GM19035 (cell line): ENCODE data around the gene IARS1.

Experiments
- ATAC-seq: cut with Tn5 transposase; IDR thresholded peaks from one replicate; pipeline ENCODE4 v1.9.1; 2021; ENCODE audit not compliant: unreplicated experiment

Gene IARS1

DNA sequence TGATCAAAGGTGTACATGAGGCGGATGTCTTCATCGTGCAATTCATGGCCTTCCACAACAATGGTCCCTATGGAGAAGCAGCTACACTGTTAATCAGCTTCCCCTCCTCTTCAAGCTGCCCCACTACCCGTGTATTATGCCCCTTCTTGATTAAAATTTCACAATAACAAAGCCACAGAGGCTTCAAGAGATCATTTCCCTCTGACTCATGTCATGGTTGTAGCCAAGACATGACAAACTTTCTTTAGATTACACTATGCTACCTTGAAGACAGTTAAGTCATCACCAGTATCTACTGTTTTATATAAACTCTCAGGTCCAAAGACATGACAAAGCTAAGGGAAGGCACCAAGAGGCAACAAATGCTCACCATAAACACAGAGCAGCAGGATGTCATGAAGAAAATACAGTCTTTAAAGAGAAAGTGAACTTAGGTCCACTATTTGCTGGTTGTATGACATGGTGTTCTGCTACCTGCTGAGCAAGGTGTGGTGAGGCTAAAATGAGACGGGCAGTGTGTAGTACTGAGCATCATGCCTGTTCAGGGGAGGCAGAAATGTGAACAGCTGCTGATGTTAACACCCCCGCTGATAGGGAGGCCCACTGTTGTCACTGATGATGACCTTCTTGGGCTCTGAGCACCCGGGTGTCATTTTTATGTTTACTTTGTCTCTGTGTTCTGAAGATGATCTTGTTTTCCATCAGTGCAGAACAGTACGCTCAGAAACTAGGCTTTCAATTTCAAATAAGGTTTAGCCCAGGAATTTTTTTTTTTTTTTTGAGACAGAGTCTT, 48.3 kb downstream of the IARS1 start:
- ATAC-seq = no peak
